GM12892 (cell line): Measurements from ENCODE around the gene BMPR2.

Experiments
- POLR2A ChIP-seq: IDR thresholded peaks from 2 replicates; pipeline ENCODE4 v1.6.1; 2011; ENCODE audit warnings: low read depth, low read length, control low read depth
- POLR2AphosphoS5 ChIP-seq: IDR thresholded peaks from 2 replicates; pipeline ENCODE4 v1.6.1; 2011; ENCODE audit warnings: low read depth, low read length, control low read depth
- TAF1 ChIP-seq: IDR thresholded peaks from 2 replicates; pipeline ENCODE4 v1.6.1; 2011; ENCODE audit warnings: low read depth, mild to moderate bottlenecking, control low read depth, low read length, borderline replicate concordance

- TF ChIP-seq POLR2A (no peak), TAF1 (no peak), POLR2AphosphoS5 (no peak)
These were observed 114.4 kb downstream of the BMPR2 start for GRCh38 chr2:202490479-202490878.
